Nephron (organoid): ENCODE data around the gene SAMD5.

Experiments used
- H3K27ac Mint-ChIP-seq, 3 experiments: 2 replicates each; pipeline ENCODE4 v1.8.0; 2020; ENCODE audit warnings: mixed read lengths in 3 of 3, mild to moderate bottlenecking in 2 of 3, moderate library complexity in 1 of 3
- H3K27me3 Mint-ChIP-seq: 2 replicates; pipeline ENCODE4 v1.8.0; 2021; ENCODE audit warnings: low read depth, mild to moderate bottlenecking, moderate library complexity, mixed read lengths
- H3K36me3 Mint-ChIP-seq: 2 replicates; pipeline ENCODE4 v1.8.0; 2020; ENCODE audit warnings: low read depth, mixed read lengths
- H3K4me1 Mint-ChIP-seq: 2 replicates; pipeline ENCODE4 v1.8.0; 2020; ENCODE audit warnings: mixed read lengths
- H3K4me3 Mint-ChIP-seq, 3 experiments: 2 replicates each; pipeline ENCODE4 v1.8.0; 2020; ENCODE audit warnings: mild to moderate bottlenecking in 3 of 3, mixed read lengths in 3 of 3, moderate library complexity in 2 of 3
- H3K9me3 Mint-ChIP-seq: 2 replicates; pipeline ENCODE4 v1.8.0; 2020; ENCODE audit warnings: mixed read lengths
- TF ChIP-seq, protein P1 (sequence below), 3 experiments: fragments of 200-600 bp; sonication (generic); IDR thresholded peaks; one replicate each; pipeline ENCODE4 v1.5.0; 2021; ENCODE audit warnings: antibody characterized with exemption in 3 of 3; ENCODE audit not compliant: unreplicated experiment in 3 of 3

SAMD5 gene

DNA sequence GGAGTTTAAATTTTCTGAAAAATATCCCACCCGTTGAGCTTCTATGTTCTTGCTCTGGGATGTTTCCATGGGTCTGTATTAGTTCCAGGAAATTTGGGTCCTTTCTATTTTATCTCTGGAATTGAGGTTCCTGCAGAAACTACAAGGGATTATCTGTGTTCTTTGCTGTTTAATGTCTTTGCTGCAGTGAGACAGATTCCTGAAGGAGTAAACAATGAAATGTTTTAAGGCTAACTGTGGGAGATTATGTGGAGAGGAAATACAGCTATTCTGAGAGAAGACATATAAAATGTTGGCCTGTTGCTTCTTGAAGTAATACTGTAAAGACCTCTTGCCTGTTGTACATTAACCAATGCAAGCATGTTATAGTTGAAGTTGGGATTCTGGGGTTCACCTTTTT, 43.5 kb downstream of the SAMD5 start:
- TF ChIP-seq, protein P1, sequence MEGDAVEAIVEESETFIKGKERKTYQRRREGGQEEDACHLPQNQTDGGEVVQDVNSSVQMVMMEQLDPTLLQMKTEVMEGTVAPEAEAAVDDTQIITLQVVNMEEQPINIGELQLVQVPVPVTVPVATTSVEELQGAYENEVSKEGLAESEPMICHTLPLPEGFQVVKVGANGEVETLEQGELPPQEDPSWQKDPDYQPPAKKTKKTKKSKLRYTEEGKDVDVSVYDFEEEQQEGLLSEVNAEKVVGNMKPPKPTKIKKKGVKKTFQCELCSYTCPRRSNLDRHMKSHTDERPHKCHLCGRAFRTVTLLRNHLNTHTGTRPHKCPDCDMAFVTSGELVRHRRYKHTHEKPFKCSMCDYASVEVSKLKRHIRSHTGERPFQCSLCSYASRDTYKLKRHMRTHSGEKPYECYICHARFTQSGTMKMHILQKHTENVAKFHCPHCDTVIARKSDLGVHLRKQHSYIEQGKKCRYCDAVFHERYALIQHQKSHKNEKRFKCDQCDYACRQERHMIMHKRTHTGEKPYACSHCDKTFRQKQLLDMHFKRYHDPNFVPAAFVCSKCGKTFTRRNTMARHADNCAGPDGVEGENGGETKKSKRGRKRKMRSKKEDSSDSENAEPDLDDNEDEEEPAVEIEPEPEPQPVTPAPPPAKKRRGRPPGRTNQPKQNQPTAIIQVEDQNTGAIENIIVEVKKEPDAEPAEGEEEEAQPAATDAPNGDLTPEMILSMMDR (IDR thresholded peaks at IDR 0.05; ENCODE audit: unreplicated experiment in 3 of 3) = no peak
- no peak overlapping the region for H3K4me3 Mint-ChIP-seq
- H3K27ac Mint-ChIP-seq = no peak overlapping the region
- peaks cover 11% of the 10 kb centered on the region for H3K4me1 Mint-ChIP-seq
- no peaks in the 10 kb centered on the region for H3K36me3 Mint-ChIP-seq
- peaks cover 3% of the 10 kb centered on the region for H3K9me3 Mint-ChIP-seq
- no peaks in the 10 kb centered on the region for H3K27me3 Mint-ChIP-seq

DNA sequence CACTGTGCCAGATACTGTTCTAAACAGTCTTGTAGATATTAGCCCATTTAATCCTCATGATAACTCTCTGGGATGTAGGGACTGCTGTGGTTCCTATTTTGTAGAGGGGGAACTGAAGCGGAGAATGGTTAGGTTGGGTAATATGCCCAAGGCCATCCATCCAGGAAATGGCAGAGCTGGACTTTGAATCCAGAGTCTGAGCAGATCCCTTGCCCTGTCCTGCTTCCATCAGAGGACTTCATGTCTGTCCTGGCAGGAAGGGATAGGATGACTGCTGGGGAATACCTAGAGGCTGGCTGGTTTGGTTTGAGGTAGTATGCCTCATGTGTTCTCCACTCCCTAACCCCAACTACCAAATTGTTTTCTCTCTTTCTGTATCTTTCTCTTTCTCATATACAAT, 44.6 kb downstream of the SAMD5 start:
- peaks cover 10% of the 10 kb centered on the region for H3K4me1 Mint-ChIP-seq
- H3K36me3 Mint-ChIP-seq = peaks cover 5% of the 10 kb centered on the region
- no peaks in the 10 kb centered on the region for H3K27me3 Mint-ChIP-seq
- TF ChIP-seq, protein P1 (IDR thresholded peaks at IDR 0.05; ENCODE audit: unreplicated experiment in 3 of 3) = no peak
- no peak overlapping the region for H3K27ac Mint-ChIP-seq
- H3K4me3 Mint-ChIP-seq = no peak overlapping the region
- peaks cover 7% of the 10 kb centered on the region for H3K9me3 Mint-ChIP-seq

DNA sequence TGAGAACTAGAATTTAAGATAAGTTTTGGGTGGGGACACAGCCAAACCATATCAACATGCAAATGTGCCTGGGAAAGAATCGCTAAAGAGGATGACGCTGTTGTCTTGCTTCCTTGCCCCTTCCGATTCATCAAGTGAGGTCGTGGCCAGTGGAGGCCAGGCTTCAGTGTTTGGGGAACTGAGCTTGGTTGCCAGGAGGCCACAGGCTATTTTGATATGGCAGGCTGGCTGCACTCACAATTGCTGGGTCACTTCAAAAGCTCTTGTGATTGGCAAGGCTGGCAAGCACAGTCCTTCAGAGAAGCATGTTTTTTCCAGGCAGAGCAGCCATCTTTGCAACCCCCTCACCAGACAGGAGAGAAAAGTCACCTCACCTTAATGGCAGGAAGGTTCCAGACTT, 45.8 kb downstream of the SAMD5 start:
- TF ChIP-seq, protein P1 (IDR thresholded peaks at IDR 0.05; ENCODE audit: unreplicated experiment in 3 of 3) = no peak
- Mint-ChIP-seq H3K9me3 (peaks cover 7% of the 10 kb centered on the region), H3K27ac (no peak overlapping the region), H3K4me1 (peaks cover 18% of the 10 kb centered on the region), H3K4me3 (no peak overlapping the region), H3K27me3 (no peaks in the 10 kb centered on the region), H3K36me3 (peaks cover 8% of the 10 kb centered on the region)

DNA sequence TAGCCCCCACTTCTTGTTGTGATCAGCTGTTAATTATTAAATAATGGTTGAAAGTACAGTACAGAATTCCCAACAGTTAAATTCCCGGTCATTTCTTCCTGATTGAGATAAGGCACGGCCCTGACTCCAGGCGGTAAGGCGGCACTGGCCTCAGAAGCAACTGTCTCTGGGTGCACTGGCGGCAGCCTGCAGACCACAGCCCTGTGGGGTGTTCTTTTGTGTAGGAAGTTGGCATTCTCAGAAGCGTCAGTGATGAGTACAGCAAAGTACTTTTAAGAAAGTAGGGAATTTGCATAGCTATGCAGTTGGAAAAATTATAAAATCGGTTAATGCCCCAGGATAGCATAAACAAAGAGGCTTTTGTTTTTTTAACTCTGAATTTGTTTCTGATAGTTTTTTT, 50.5 kb downstream of the SAMD5 start:
- peak overlapping the region in 1 of 3 experiments; percentile 42 for H3K4me3 Mint-ChIP-seq
- no peaks in the 10 kb centered on the region for H3K27me3 Mint-ChIP-seq
- H3K27ac Mint-ChIP-seq = peak overlapping the region; percentile 67 to 89 (median 87)
- peaks cover 4% of the 10 kb centered on the region for H3K9me3 Mint-ChIP-seq
- H3K36me3 Mint-ChIP-seq = peaks cover 8% of the 10 kb centered on the region
- TF ChIP-seq, protein P1 (IDR thresholded peaks at IDR 0.05; ENCODE audit: unreplicated experiment in 3 of 3) = no peak
- peaks cover 27% of the 10 kb centered on the region for H3K4me1 Mint-ChIP-seq

DNA sequence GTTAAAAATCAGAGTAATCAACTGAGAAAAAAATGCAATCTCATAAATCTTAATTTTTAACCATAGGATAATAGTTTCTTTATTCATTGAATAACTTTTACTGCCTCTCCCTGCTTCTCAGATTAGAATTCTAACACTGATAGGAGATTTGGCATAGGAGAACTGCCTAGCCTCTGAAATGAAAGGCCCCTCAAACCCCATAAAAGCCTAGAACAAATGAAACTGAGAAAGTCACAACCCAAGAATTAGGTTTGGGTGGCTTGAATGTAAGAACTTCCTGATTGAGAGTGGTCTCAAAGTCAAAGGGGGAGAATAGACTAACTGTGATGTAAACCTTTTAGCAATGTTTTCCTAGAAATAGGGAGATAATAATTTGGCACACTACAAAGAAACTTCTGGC, 52.2 kb downstream of the SAMD5 start:
- H3K27me3 Mint-ChIP-seq = peaks cover 3% of the 10 kb centered on the region
- TF ChIP-seq, protein P1 (IDR thresholded peaks at IDR 0.05; ENCODE audit: unreplicated experiment in 3 of 3) = no peak
- no peak overlapping the region for H3K4me3 Mint-ChIP-seq
- H3K4me1 Mint-ChIP-seq = peaks cover 37% of the 10 kb centered on the region
- peaks cover 8% of the 10 kb centered on the region for H3K36me3 Mint-ChIP-seq
- H3K27ac Mint-ChIP-seq = peak overlapping the region in 1 of 3 experiments; percentile 20
- peaks cover 4% of the 10 kb centered on the region for H3K9me3 Mint-ChIP-seq

DNA sequence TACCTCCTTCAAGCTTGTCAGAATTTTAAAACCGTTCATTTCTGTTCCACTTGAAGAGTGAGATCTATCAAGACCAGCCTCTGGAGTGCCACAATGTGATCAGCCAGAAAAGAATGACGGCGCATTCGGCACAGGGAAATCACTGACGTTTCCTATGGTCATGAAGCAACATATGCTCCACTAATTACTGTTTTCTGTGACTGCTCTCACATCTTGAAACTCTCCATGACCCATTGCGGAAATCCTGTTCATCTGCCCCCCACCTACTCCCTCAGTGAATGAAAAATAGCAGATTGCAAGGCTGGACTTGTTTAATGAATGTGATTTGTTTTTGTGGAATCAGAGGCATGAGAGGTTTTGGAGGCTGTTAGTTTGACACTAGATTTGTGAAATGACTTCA, 53.2 kb downstream of the SAMD5 start:
- H3K27ac Mint-ChIP-seq = peak overlapping the region in 1 of 3 experiments; percentile 7

More for the DNA sequence above, 53.2 kb downstream of the SAMD5 start:
- H3K9me3 Mint-ChIP-seq = peaks cover 4% of the 10 kb centered on the region
- TF ChIP-seq, protein P1 (IDR thresholded peaks at IDR 0.05; ENCODE audit: unreplicated experiment in 3 of 3) = no peak
- H3K4me1 Mint-ChIP-seq = peaks cover 41% of the 10 kb centered on the region
- H3K4me3 Mint-ChIP-seq = no peak overlapping the region
- H3K27me3 Mint-ChIP-seq = peaks cover 3% of the 10 kb centered on the region
- peaks cover 8% of the 10 kb centered on the region for H3K36me3 Mint-ChIP-seq
